ENCODE data around the gene GJD2.

Gene GJD2

DNA sequence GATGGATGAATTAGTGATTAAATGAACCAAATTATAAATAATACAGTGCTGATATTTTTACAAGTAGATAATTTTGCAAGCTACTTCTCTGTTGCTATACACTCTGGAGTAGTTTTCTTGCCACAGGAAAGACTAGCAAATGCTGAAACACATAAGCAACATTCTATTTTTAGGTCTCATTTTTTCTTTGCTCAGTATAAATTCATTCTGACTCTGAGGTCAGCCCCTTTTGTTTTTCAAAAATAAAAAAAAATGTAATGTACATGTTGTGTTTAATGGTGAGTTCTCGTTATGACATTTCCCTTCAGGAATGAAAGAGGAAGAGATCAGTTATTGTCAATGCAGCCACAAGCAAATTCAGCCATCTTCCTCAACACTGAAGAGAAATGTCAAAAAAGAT, 24.9 kb downstream of the GJD2 start:
- H3K4me3 ChIP-seq (ENCODE audit: low read depth, low read length) = no peak overlapping the region
- no peak for DNase-seq (ENCODE audit: low read depth)

DNA sequence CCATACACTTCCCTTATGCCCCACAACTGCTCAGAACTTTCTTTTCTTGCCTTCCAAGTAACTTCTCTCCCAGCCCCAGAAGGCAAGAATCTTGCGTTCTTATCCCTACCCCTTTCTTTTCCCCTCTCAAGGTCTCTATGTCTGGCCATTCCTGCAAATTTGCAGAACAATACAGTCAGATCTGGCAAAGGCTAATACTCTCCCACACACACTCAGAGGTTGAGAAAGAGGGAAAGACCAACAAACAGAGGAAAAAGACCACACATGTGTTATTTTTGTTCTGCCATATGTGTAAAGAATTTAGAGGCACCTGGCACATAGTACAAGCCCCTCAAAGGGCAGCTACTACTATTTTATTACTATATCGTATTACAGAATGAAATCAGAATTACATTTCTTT, 25.7 kb downstream of the GJD2 start:
- no peak overlapping the region for H3K4me3 ChIP-seq (ENCODE audit: low read depth, low read length)
- DNase-seq (ENCODE audit: low read depth) = no peak

DNA sequence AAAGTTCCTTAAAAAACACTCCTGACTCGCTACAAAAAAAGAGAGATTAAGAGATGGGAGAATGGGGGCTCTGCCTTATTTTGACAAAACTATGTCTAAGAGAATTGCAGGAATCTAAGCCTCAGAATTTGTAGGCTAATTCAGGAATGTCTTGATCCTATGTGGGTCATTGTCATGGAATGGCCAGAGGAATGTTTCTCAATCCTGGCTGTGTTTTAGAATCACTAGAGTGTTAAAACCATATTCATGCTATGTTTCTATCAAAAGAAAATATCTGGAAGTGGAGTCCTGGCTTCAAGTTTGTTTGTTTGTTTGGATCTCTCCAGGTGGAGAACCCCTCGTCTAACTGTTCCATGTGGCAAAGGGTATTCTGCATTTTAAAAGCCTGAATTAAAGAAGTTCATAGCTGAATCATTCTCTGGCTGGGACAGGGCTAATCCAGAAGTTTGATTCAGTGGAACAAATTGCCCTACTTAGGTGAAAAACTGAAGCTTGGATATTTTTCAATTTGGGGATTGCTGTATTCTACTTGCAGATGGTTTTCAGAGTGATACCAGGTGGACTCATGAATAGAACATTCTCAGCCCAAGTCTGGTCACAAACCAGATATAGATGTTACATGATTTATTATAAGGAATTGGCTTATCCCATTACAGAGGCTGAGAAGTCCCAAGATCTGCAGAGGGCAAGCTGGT, 28.2 kb downstream of the GJD2 start:
- no peak overlapping the region for H3K4me3 ChIP-seq (ENCODE audit: low read depth, low read length)
- DNase-seq (ENCODE audit: low read depth) = no peak

DNA sequence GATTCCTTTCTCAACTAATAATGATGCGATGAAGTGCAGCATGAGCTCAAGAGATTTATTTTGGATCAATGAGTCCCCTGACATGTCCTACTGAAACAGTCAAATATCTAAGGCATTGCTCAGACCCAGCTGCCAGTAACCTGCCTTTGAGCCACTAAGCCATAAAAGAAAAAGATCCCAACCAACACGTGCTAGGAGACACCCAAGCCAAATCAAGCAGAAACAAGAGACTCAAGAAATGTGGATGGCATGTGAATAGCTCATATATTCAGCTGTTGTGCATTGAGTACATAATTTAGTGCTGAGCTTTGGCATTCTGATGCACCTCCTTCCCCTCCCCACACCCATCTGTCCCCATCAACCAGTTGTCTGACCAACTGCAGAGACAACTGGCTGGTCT, 29.2 kb downstream of the GJD2 start:
- H3K4me3 ChIP-seq (ENCODE audit: low read depth, low read length) = no peak overlapping the region
- DNase-seq (ENCODE audit: low read depth) = peak; percentile 68

- no peak overlapping the region for H3K4me3 ChIP-seq (ENCODE audit: low read depth, low read length)
- no peak for DNase-seq (ENCODE audit: low read depth)
Measured at GRCh38 chr15:34724481-34724880, 30.3 kb downstream of the GJD2 start.

DNA sequence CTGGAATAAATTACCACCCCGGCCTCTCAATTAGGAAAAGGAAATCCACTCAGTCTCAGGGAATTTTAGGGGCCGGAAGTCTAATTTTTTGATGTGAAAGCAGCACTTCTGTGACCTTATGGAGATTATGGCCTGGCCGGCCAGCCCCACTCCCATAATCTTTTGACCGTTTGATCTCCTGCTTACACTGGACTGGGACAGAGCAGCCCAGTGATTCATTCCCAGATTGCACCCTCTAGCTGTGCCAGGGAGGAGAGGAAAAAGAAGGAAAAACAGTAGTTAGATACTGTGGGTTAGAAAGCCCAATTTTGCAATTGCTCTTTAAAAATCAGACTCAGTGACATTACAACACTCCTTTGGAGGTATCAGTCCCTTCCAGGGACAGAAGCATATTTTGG, 32.4 kb downstream of the GJD2 start:
- no peak for DNase-seq (ENCODE audit: low read depth)
- H3K4me3 ChIP-seq (ENCODE audit: low read depth, low read length) = no peak overlapping the region

GRCh38 chr15:34721802-34722438, 32.9 kb downstream of the GJD2 start:
- H3K4me3 ChIP-seq (ENCODE audit: low read depth, low read length) = peak overlapping the region; percentile 14
- peak; percentile 56 for DNase-seq (ENCODE audit: low read depth)

GRCh38 chr15:34721157-34721801, 33.5 kb downstream of the GJD2 start:
- no peak overlapping the region for H3K4me3 ChIP-seq (ENCODE audit: low read depth, low read length)
- no peak for DNase-seq (ENCODE audit: low read depth)

DNA sequence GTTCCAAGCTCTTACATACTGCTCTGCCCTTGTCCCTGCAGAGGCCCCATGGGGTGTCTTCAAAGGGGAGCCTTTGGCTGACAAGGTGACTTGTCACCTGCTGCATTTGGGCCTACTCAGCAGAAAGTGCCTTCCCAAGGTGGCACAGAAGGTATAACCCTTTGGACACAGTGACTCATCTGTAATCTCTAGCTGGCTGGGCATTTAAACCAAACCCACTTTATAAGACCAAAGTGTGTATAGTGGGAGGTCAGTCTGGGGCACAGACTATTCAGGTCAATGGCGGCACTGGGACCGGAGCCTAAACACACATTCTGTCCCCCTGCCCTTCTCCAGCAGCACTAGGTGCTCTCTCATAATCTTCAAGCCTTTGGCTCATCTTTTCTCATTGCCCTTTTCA, 35.1 kb downstream of the GJD2 start:
- H3K4me3 ChIP-seq (ENCODE audit: low read depth, low read length) = no peak overlapping the region
- no peak for DNase-seq (ENCODE audit: low read depth)

- H3K4me3 ChIP-seq (ENCODE audit: low read depth, low read length) = no peak overlapping the region
- no peak for DNase-seq (ENCODE audit: low read depth)
Measured at GRCh38 chr15:34718681-34719665, 35.8 kb downstream of the GJD2 start.

DNA sequence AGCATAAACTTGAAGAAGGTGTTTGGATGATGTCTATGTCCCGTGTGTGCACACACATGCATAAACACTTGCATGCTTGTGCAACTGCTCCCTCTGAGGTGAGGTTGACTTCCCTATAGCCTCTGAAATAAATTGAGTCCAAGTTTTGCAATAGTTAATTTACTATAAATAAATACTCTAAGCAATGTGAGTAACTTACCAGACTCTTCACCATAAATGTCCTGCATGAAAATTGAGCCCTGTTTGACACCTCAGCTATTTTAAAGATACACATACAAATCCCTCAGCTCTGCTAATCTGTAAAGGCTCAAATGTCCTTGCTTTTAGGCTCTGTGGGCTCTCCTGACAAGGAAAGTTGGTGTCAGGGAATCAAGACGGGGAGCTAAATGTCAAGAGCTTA, 37.1 kb downstream of the GJD2 start:
- no peak for DNase-seq (ENCODE audit: low read depth)
- no peak overlapping the region for H3K4me3 ChIP-seq (ENCODE audit: low read depth, low read length)

GRCh38 chr15:34716111-34716510, 38.7 kb downstream of the GJD2 start:
- DNase-seq (ENCODE audit: low read depth) = no peak
- no peak overlapping the region for H3K4me3 ChIP-seq (ENCODE audit: low read depth, low read length)

GRCh38 chr15:34714476-34715121, 40.2 kb downstream of the GJD2 start:
- no peak for DNase-seq (ENCODE audit: low read depth)
- H3K4me3 ChIP-seq (ENCODE audit: low read depth, low read length) = no peak overlapping the region

- no peak for DNase-seq (ENCODE audit: low read depth)
- H3K4me3 ChIP-seq (ENCODE audit: low read depth, low read length) = no peak overlapping the region
Measured at GRCh38 chr15:34713635-34714034, 41.2 kb downstream of the GJD2 start.

GRCh38 chr15:34709866-34710265, 44.9 kb downstream of the GJD2 start:
- DNase-seq (ENCODE audit: low read depth) = no peak
- no peak overlapping the region for H3K4me3 ChIP-seq (ENCODE audit: low read depth, low read length)

DNA sequence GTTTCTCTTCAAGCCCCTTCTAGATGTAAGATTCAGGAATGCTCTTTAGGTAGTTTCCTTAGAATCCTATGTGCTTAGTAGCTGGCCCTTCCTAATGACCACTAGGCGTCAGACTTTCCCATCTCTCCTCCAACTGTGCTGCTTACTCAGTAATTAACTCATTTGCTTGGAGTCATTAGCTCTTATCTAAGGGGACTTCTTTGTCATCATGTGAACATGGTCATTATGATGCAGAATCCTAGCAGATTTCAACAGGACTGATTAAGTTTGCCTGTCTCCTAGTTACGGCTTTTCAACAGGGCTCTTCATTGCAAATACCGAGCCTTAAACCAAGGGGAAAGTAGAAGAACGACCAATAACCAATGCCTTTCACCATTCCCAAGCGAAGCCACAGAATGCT, 46.4 kb downstream of the GJD2 start:
- no peak for DNase-seq (ENCODE audit: low read depth)
- H3K4me3 ChIP-seq (ENCODE audit: low read depth, low read length) = no peak overlapping the region

DNA sequence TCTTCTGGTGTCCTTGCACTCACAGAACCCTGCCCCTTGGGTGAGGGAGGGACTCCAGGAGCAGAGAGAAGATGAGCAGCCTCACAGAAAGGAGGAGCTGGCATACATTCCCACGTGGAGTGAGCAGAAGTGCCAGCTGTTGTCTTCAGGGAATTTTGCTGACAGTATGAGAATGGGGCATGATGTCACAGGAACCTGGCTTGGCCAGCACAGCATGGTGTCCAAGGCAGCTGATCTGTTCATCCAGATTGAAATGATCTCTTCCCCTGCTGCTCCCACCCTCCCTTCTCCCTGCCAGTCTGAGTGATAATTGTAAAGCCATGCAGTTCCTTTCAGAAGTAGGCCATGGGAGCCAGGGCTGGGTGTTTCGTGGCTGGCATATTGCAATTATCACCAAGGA, 53.3 kb downstream of the GJD2 start:
- H3K4me3 ChIP-seq (ENCODE audit: low read depth, low read length) = no peak overlapping the region
- no peak for DNase-seq (ENCODE audit: low read depth)

Measured in skeletal muscle cell (primary cell).